Measurements from ENCODE around the gene REG4.

The REG4 gene

DNA sequence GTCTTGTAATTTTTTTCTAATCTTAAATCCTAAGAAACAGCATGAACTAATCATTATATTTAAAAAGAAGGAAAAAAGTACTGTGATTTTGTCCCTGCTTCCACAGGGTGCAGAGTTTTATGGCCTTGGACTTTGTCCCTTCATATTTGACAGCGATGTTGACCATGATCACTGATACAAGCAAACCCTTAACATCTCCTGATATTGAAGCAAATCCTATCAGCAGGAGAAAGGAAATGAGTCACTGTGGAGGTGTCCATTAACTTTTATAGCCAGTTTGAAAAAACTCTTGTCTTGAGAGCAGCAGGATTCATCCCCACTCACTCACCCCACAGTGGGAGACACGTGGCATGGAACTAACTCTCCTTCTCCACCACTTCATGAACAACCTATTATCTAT is 5.1 kb upstream of the REG4 start:
- H3K27ac Mint-ChIP-seq = peak overlapping the region; percentile 30
- H3K4me1 Mint-ChIP-seq = no peaks in the 10 kb centered on the region
- DNase-seq (ENCODE audit: low spot score in 2 of 2) (peak in 1 of 2 donors; percentile 29), ATAC-seq (no peak)
- H3K9me3 Mint-ChIP-seq = peaks cover 3% of the 10 kb centered on the region
- H3K4me3 Mint-ChIP-seq = no peak overlapping the region
- no peaks in the 10 kb centered on the region for H3K36me3 Mint-ChIP-seq

DNA sequence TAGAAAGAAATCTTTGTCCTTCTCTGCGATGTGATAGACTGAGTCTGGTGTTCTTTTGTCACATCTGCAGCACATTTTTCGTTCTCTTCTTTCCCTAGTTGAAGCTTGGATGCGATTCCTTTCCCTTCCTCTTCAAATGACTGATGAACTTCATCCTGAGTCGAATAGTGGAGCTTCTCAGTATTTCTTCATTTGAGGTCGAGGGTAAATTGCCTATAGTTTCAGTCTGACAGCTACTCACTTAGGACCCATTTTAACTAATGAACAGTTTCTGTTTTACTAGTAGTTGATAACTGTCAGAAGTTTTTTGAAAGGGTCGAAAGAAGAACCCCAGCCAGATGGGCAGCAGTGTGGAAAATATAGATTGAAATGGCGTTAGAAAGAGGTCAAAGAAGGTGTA is 4.7 kb upstream of the REG4 start:
- DNase-seq (ENCODE audit: low spot score in 2 of 2) (peak in 1 of 2 donors; percentile 23), ATAC-seq (no peak)
- H3K4me1 Mint-ChIP-seq = no peaks in the 10 kb centered on the region
- no peak overlapping the region for H3K4me3 Mint-ChIP-seq
- H3K36me3 Mint-ChIP-seq = no peaks in the 10 kb centered on the region
- peaks cover 3% of the 10 kb centered on the region for H3K9me3 Mint-ChIP-seq
- H3K27ac Mint-ChIP-seq = peak overlapping the region; percentile 30

DNA sequence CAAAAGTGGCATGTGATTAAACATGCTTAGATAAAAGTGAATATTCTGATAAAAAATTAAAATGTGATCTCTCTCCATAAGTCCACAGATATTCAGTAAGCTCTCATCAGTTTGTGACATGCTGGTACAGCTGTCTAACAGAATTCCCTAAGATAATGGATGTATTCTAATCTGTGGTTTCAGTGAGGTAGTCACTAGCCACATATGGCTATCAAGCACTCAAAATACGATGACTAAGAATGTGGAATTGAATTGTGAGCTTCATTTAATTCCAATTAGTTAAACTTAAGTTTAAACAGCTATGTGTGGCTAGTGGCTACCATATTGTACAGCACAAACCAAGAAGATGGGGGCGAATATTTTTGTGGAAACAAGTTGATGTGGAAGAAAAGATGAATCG is 4.1 kb upstream of the REG4 start:
- Mint-ChIP-seq H3K27ac (no peak overlapping the region), H3K36me3 (no peaks in the 10 kb centered on the region), H3K4me3 (no peak overlapping the region), H3K9me3 (peaks cover 3% of the 10 kb centered on the region), H3K4me1 (no peaks in the 10 kb centered on the region)
- no peak for DNase-seq (ENCODE audit: low spot score in 2 of 2)
- no peak for ATAC-seq

DNA sequence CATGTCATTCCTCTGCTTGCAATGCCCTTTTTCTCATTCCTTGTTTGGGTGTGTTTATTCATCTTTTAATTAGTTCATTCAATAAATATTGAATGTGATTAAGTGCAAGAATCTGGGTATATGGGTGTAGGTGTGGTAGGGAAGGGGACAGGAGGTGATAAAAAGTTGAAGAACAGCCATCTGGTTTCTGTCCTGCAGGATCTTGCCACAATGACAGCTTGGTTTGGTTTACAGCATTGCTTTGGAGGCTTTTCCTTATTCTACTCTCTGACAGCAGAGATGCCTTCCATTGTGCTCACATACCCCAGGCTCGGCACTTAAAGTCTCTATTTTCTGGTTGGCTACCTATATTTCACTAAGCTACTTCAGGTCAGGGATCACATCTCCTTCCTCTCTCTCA is 3.0 kb upstream of the REG4 start:
- DNase-seq (ENCODE audit: low spot score in 2 of 2) (no peak), ATAC-seq (no peak)
- Mint-ChIP-seq H3K27ac (no peak overlapping the region), H3K9me3 (no peaks in the 10 kb centered on the region), H3K4me1 (no peaks in the 10 kb centered on the region), H3K4me3 (no peak overlapping the region), H3K36me3 (no peaks in the 10 kb centered on the region)

DNA sequence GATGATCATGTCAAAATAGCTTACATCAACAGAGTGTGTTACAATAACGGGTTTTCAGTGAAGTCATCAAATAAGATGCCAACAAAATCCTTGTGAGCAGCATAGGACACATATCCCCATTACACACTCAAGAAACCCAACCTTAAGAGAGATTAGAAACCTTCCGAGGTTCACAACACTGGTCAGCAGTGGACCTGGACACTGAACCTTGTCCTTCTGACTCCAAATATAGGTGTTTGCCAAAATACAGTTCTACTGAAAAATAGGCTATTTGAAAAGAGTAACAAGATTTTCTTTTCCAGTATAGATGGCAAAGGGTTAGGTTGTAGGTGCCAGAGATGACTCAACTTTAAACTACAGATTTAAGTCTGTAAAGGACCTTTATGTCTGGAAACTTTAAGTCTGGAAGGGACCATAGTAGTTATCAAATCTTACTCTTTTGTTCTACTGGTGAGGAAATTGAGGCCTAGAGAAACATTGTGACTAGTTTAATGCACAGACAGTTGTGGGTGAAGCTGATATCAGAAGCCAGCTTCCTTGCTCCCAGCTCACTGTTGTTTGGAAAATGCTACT is 811 bp upstream of the REG4 start:
- no peaks in the 10 kb centered on the region for H3K36me3 Mint-ChIP-seq
- H3K4me1 Mint-ChIP-seq = no peaks in the 10 kb centered on the region
- DNase-seq (ENCODE audit: low spot score in 2 of 2) (peak in 1 of 2 donors; percentile 23), ATAC-seq (no peak)
- no peak overlapping the region for H3K4me3 Mint-ChIP-seq
- no peak overlapping the region for H3K27ac Mint-ChIP-seq
- H3K9me3 Mint-ChIP-seq = no peaks in the 10 kb centered on the region

DNA sequence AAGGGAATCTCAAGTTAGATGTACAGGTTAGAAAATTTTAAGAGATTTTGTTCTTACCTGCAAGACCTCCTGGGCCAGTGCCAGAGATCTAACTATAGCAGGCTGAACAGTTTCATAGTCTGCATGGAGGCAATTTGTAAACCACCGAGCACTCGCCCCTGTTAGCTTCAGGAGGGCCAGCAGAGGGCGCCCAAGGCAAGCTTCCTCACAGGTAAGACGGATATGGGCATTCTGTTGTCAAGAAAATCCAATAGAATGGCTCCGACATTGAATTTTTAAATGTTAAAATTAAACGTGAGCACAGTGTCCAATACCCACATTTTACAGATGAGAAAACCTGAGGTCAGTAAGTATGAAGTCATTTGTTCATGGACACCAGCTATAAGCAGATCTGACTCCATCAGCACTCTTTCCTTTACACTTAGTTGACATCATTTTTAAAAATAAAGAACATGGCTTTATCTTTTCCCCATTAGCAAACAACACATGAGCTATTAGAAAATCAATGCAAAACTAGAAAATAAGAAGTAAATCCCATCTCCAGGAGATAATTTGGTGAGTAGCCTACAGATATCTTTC is 2.2 kb downstream of the REG4 start:
- peak; percentile 77 for ATAC-seq
- H3K9me3 Mint-ChIP-seq = no peaks in the 10 kb centered on the region
- peak; percentile 29 to 73 for DNase-seq (ENCODE audit: low spot score in 2 of 2)
- no peak overlapping the region for H3K4me3 Mint-ChIP-seq
- no peaks in the 10 kb centered on the region for H3K36me3 Mint-ChIP-seq
- no peaks in the 10 kb centered on the region for H3K4me1 Mint-ChIP-seq
- H3K27ac Mint-ChIP-seq = no peak overlapping the region

DNA sequence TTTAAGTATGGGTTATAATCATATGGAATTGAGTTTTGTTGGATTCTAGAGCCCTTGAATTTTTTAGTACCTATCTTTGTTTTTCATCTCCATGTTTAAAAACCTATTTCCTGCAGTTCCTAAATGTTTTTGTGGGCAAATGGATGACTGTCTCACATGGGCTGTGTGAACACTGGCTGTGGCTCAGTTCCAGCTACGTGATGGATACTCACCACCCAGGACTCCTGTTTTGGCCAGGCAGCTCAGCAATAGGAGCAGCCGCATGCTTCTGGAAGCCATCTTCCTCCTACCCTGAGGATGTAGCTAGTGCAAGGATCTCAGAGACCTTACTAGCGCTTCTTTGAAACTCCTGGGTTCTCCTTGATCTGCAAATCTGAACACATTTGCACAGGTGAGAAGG is 2.8 kb downstream of the REG4 start:
- Mint-ChIP-seq H3K27ac (no peak overlapping the region), H3K4me1 (no peaks in the 10 kb centered on the region), H3K36me3 (no peaks in the 10 kb centered on the region), H3K9me3 (no peaks in the 10 kb centered on the region), H3K4me3 (no peak overlapping the region)
- DNase-seq (ENCODE audit: low spot score in 2 of 2) (no peak), ATAC-seq (no peak)

DNA sequence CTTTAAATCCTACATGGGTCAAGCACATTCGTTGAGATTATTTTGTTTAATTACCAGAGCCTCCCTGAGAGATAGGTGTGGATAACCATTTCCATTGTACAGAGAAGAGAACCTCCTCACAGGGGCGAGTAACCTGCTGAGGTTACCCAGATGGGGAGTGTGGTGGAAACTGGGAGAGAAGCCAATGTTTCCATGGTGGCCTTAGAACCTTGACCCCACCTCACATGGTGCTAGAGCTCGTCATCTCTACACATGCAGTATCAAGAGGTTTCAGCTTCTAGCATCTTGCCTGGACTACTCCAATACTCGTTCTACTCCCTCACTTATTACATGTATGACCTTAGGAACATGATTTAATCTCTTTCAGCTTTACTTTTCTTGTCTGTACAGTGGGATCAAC is 4.8 kb downstream of the REG4 start:
- peak in 1 of 2 donors; percentile 22 for DNase-seq (ENCODE audit: low spot score in 2 of 2)
- Mint-ChIP-seq H3K27ac (no peak overlapping the region), H3K4me1 (no peaks in the 10 kb centered on the region), H3K36me3 (no peaks in the 10 kb centered on the region), H3K4me3 (no peak overlapping the region), H3K9me3 (no peaks in the 10 kb centered on the region)
- no peak for ATAC-seq

DNA sequence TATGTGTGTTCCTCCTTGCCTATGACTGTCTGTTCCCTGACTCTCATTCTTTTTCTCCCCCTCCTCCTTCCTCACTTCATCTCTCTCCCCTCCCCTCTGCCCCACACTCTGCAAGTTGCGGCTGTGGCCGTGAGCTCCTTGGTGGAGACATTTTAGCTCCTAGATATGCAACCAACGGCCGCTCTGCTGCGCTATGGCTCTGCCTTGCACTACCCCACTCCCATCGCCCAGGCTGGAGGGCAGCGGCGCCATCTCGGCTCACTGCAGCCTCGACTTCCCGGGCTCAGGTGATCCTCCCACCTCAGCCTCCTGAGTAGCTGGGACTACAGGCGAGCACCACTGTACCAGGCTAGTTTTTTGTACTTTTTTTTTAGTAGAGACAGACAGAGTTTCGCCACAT is 5.5 kb downstream of the REG4 start:
- ATAC-seq (no peak), DNase-seq (ENCODE audit: low spot score in 2 of 2) (no peak)
- no peaks in the 10 kb centered on the region for H3K4me1 Mint-ChIP-seq
- no peak overlapping the region for H3K27ac Mint-ChIP-seq
- H3K9me3 Mint-ChIP-seq = no peaks in the 10 kb centered on the region
- H3K36me3 Mint-ChIP-seq = no peaks in the 10 kb centered on the region
- H3K4me3 Mint-ChIP-seq = no peak overlapping the region

DNA sequence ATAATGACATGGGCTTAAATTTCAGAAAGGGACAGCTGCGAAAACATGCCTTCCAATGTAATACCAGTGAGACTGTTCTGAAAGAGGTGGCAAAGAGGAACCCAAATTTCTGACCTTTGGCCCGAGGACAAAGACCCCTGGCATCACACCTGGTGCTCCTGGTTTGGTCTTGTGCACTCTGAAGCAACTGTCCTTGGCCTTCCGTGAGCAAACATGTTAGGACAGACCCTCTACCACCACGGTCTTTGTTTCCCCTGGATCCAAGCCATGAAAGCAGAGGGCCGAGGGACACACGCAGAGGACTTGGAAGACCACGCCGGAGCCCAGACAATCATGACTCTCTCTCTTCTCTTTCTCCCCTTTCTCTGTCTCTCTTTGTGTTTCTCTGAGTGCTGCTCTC is 6.0 kb downstream of the REG4 start:
- no peaks in the 10 kb centered on the region for H3K36me3 Mint-ChIP-seq
- H3K4me1 Mint-ChIP-seq = no peaks in the 10 kb centered on the region
- peak in 1 of 2 donors; percentile 26 for DNase-seq (ENCODE audit: low spot score in 2 of 2)
- ATAC-seq = no peak
- H3K9me3 Mint-ChIP-seq = no peaks in the 10 kb centered on the region
- H3K4me3 Mint-ChIP-seq = no peak overlapping the region
- no peak overlapping the region for H3K27ac Mint-ChIP-seq

DNA sequence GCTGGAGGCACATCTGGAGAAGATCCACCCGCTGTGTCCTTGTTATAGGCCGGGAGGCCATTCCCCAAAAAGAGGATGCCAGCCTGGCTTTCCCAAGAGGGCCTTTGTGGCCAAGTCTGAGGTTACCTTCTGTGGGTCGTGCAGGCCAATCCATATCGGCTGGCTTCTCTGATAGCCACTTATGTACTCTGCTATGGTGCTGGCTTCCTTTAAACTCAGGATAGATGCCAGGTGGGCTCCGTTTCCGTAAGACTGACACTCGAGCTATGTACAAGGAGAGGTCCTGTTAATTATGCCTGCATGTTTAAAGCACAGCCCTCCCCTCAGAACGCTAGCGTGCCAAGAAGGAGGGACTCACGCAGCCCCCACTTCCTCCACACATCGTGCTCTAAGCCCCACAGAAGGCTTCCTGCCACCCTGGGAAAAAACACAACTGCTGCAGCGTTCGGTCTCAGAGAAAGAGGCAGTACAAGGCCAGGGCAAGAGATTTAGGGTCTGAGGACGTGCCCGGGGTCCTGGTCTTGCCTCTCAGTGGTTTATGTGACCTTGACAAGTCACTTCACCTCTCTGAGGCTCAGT is 11.6 kb downstream of the REG4 start:
- DNase-seq (ENCODE audit: low spot score in 2 of 2) = peak in 1 of 2 donors; percentile 33
- no peak for ATAC-seq
- H3K4me3 Mint-ChIP-seq = no peak overlapping the region
- no peaks in the 10 kb centered on the region for H3K9me3 Mint-ChIP-seq
- no peaks in the 10 kb centered on the region for H3K36me3 Mint-ChIP-seq
- no peaks in the 10 kb centered on the region for H3K4me1 Mint-ChIP-seq
- no peak overlapping the region for H3K27ac Mint-ChIP-seq

DNA sequence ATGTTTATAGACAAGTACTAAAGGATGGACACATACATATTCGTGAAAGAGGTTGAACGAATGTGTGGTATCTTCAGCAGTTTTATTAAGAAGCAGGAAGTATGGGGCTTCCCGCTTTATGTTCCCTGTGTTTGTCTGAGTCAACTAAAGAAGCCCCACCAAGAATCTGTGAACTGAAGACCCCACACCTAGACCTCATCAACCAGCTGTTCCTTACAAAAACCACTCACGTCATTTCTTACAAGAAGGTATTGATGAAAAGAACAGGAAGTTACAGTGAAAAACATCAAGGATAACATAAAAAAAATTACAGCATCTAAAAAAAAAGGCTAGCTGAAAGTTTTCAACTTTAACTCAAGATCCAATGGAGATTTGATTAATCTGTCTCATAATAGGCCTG is 12.3 kb downstream of the REG4 start:
- H3K4me3 Mint-ChIP-seq = no peak overlapping the region
- no peak for DNase-seq (ENCODE audit: low spot score in 2 of 2)
- no peaks in the 10 kb centered on the region for H3K9me3 Mint-ChIP-seq
- ATAC-seq = no peak
- no peaks in the 10 kb centered on the region for H3K36me3 Mint-ChIP-seq
- no peak overlapping the region for H3K27ac Mint-ChIP-seq
- no peaks in the 10 kb centered on the region for H3K4me1 Mint-ChIP-seq

DNA sequence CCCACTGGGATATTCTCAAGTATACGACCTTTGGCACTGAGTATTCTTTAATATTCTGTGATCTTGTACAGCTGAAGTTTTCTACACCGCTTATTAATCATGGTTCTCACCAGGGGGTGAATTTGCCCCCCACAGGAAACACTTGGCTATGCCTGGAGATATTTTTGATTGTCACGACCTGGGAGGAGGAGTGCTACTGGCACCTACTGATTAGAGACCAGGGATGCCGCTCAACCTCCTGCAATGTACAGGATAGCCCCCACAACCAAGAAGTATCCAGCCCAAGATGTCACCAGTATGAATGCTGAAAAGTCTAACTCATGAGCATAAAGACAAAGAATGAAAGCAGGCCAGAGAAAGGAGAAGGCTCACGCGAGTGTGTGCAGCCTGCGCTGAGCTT is 13.7 kb downstream of the REG4 start:
- H3K4me3 Mint-ChIP-seq = no peak overlapping the region
- no peaks in the 10 kb centered on the region for H3K4me1 Mint-ChIP-seq
- DNase-seq (ENCODE audit: low spot score in 2 of 2) = no peak
- H3K36me3 Mint-ChIP-seq = no peaks in the 10 kb centered on the region
- no peaks in the 10 kb centered on the region for H3K9me3 Mint-ChIP-seq
- ATAC-seq = no peak
- H3K27ac Mint-ChIP-seq = peak overlapping the region; percentile 36

DNA sequence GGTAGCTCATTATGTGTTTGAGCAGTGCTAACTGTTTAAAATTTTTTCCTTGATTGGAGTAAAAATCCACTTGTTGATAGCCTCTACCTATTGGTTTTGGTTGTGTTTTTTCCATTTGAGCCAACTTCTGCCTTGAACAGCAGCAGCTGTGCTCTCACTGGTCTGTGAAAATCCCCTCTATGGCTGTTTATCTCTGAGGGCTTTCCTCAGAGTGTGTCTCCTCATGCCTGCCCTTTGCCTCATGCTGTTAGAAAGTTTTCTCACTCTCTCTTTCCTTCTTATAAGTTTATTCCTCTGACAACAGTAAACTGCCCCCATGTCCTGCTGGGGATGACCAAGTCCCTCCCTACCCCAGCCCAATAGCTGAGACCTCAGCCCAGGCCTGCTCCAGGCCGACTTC is 14.1 kb downstream of the REG4 start:
- peak overlapping the region; percentile 36 for H3K27ac Mint-ChIP-seq
- no peaks in the 10 kb centered on the region for H3K9me3 Mint-ChIP-seq
- H3K36me3 Mint-ChIP-seq = no peaks in the 10 kb centered on the region
- no peak overlapping the region for H3K4me3 Mint-ChIP-seq
- H3K4me1 Mint-ChIP-seq = no peaks in the 10 kb centered on the region
- DNase-seq (ENCODE audit: low spot score in 2 of 2) = no peak
- no peak for ATAC-seq

DNA sequence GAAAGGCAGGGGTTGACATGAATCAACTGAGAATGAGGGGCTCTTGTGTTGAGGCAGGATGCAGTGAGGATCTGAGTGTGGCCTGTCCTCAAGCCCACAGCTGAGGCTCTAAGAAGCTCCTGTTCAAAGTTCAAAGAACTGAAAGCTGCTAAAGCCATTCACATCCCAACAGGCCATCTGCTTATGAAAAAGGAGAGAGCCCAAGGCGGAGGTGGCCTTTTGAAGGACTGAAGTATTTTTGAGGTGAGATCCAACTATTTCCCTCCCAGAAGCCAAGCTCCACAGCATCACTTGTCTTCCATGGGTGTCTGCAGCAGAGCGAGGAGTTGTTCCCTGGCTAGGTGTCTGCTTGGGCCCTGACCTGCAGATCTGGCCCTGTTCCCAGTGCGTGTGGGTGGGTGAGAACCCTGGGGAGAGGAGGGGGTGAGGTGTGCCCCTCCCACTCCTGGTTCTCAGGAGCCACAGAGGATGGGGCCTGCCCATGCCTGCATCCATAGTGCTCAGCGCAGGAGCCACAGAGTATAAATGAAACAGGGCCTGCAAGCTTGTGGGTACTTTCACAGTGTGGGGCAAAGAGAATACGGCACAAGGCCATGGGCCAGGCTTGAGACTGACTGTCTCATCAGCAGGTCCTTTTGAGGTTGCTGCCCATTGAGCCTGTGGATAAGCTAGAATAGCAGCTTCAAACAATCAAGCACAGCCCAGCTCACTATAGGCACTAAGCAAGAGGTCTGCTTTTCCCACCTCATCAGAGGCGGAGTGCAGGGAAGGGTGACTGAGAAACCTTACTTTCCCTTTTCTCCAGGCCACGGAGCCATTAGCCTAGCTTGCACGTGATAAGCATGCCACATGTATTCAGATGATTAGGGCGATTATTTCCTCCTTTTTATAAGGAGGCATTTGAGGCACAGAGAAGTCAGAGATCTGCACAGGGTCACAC is 15.7 kb downstream of the REG4 start:
- Mint-ChIP-seq H3K4me3 (no peak overlapping the region), H3K9me3 (no peaks in the 10 kb centered on the region), H3K4me1 (no peaks in the 10 kb centered on the region), H3K27ac (no peak overlapping the region), H3K36me3 (no peaks in the 10 kb centered on the region)
- peak; percentile 38 for ATAC-seq
- no peak for DNase-seq (ENCODE audit: low spot score in 2 of 2)

DNA sequence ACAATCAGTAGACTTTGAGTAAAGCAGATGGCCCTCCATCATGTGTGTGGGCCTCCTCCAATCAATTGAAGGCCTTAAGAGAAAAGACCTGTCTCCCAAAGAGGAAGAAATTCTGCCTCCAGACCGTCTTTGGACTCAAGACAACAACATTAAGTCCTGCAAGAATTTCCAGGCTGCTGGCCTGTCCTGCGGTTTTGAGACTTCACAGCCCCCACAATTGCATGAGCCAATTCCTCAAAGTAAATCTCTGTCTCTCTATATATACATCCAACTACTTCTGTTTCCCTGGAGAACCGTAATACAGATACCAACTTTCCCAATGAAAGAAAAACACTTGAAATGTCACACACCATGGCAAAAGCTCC is 16.4 kb downstream of the REG4 start:
- ATAC-seq (no peak), DNase-seq (ENCODE audit: low spot score in 2 of 2) (no peak)
- Mint-ChIP-seq H3K4me3 (no peak overlapping the region), H3K27ac (no peak overlapping the region), H3K36me3 (no peaks in the 10 kb centered on the region), H3K4me1 (no peaks in the 10 kb centered on the region), H3K9me3 (no peaks in the 10 kb centered on the region)
